H9 (cell line): ENCODE results near the gene GPR82. TPM values are rescaled to one million over a fixed set of nuclear protein-coding genes. Genes with fewer than 3 reads are reported as not detected.

Experiments used
- DNase-seq: peaks from one replicate; pipeline ENCODE4 v3.0.0-alpha.2; 2017
- H2AFZ ChIP-seq: one replicate; pipeline ENCODE4 v1.6.1; 2013; ENCODE audit warnings: mild to moderate bottlenecking, low read length, control low read depth, moderate library complexity
- H2AK5ac ChIP-seq: 2 replicates; pipeline ENCODE4 v1.6.1; 2013; ENCODE audit warnings: low read length, control low read depth, mixed read lengths; ENCODE audit not compliant: insufficient read length
- H2BK120ac ChIP-seq: one replicate; pipeline ENCODE4 v1.6.1; 2013; ENCODE audit warnings: low read depth, mild to moderate bottlenecking, low read length, control low read depth, inconsistent platforms; ENCODE audit not compliant: poor library complexity, severe bottlenecking
- H2BK12ac ChIP-seq: 2 replicates; pipeline ENCODE4 v1.6.1; 2013; ENCODE audit warnings: low read length, control low read depth, mixed read lengths, low read depth; ENCODE audit not compliant: insufficient read length
- H2BK15ac ChIP-seq: 2 replicates; pipeline ENCODE4 v1.6.1; 2013; ENCODE audit warnings: low read depth, low read length, control low read depth
- H2BK20ac ChIP-seq: one replicate; pipeline ENCODE4 v1.6.1; 2013; ENCODE audit warnings: low read depth, mild to moderate bottlenecking, low read length, control low read depth, inconsistent platforms; ENCODE audit not compliant: poor library complexity, severe bottlenecking
- H2BK5ac ChIP-seq: 2 replicates; pipeline ENCODE4 v1.6.1; 2013; ENCODE audit warnings: low read length, control low read depth, mixed read lengths; ENCODE audit not compliant: insufficient read length
- H3K14ac ChIP-seq: 2 replicates; pipeline ENCODE4 v1.6.1; 2013; ENCODE audit warnings: low read length, control low read depth; ENCODE audit not compliant: insufficient read depth
- H3K18ac ChIP-seq: 2 replicates; pipeline ENCODE4 v1.6.1; 2013; ENCODE audit warnings: low read depth, mild to moderate bottlenecking, mixed read lengths, low read length, control low read depth; ENCODE audit not compliant: insufficient read length
- H3K23ac ChIP-seq: 2 replicates; pipeline ENCODE4 v1.6.1; 2013; ENCODE audit warnings: low read length, control low read depth, mixed read lengths, low read depth; ENCODE audit not compliant: insufficient read length
- H3K23me2 ChIP-seq: 2 replicates; pipeline ENCODE4 v1.6.1; 2013; ENCODE audit warnings: low read depth, mild to moderate bottlenecking, mixed read lengths, low read length, control low read depth; ENCODE audit not compliant: insufficient read length, poor library complexity, severe bottlenecking
- H3K27ac ChIP-seq: 2 replicates; pipeline ENCODE4 v1.5.1; 2013; ENCODE audit warnings: low read length, control low read depth, mixed read lengths, low read depth; ENCODE audit not compliant: insufficient read length
- H3K27me3 ChIP-seq: 2 replicates; pipeline ENCODE4 v1.6.1; 2013; ENCODE audit warnings: low read length, control low read depth, inconsistent platforms; ENCODE audit not compliant: insufficient read depth
- H3K4ac ChIP-seq: 2 replicates; pipeline ENCODE4 v1.6.1; 2013; ENCODE audit warnings: low read depth, mild to moderate bottlenecking, control low read depth, inconsistent platforms, low read length, moderate library complexity
- H3K4me1 ChIP-seq: 2 replicates; pipeline ENCODE4 v1.6.1; 2013; ENCODE audit warnings: low read length, control low read depth, inconsistent platforms; ENCODE audit not compliant: insufficient read depth
- H3K4me2 ChIP-seq: 2 replicates; pipeline ENCODE4 v1.6.1; 2013; ENCODE audit warnings: low read length, control low read depth, mixed read lengths; ENCODE audit not compliant: insufficient read length, insufficient read depth
- H3K56ac ChIP-seq: 2 replicates; pipeline ENCODE4 v1.6.1; 2013; ENCODE audit warnings: low read depth, mild to moderate bottlenecking, mixed read lengths, low read length, control low read depth; ENCODE audit not compliant: insufficient read length
- H3K79me1 ChIP-seq: 2 replicates; pipeline ENCODE4 v1.6.1; 2013; ENCODE audit warnings: low read depth, mild to moderate bottlenecking, moderate library complexity, low read length, control low read depth, inconsistent platforms; ENCODE audit not compliant: insufficient read depth, poor library complexity, severe bottlenecking
- H3K79me2 ChIP-seq: 2 replicates; pipeline ENCODE4 v1.6.1; 2013; ENCODE audit warnings: low read length, control low read depth, inconsistent platforms; ENCODE audit not compliant: insufficient read depth
- H3K9ac ChIP-seq: 2 replicates; pipeline ENCODE4 v1.6.1; 2013; ENCODE audit warnings: low read length, control low read depth, mixed read lengths; ENCODE audit not compliant: insufficient read length; ENCODE audit errors: extremely low read depth
- H3K9me3 ChIP-seq: one replicate; pipeline ENCODE4 v1.6.1; 2013; ENCODE audit warnings: low read depth, low read length, inconsistent platforms; ENCODE audit not compliant: control insufficient read depth
- H3T11ph ChIP-seq: one replicate; pipeline ENCODE4 v1.6.1; 2013; ENCODE audit warnings: mild to moderate bottlenecking, low read length, control low read depth, inconsistent platforms
- H4K20me1 ChIP-seq: one replicate; pipeline ENCODE4 v1.6.1; 2013; ENCODE audit not compliant: control insufficient read depth, insufficient read length, insufficient read depth
- H4K5ac ChIP-seq: 2 replicates; pipeline ENCODE4 v1.6.1; 2013; ENCODE audit warnings: low read depth, mild to moderate bottlenecking, mixed read lengths, low read length, control low read depth; ENCODE audit not compliant: insufficient read length
- H4K8ac ChIP-seq: replicated peaks from 2 replicates; pipeline ENCODE4 v1.6.1; 2013; ENCODE audit warnings: low read length, control low read depth, mixed read lengths, low read depth; ENCODE audit not compliant: insufficient read length
- H4K91ac ChIP-seq: 2 replicates; pipeline ENCODE4 v1.6.1; 2013; ENCODE audit warnings: low read depth, mild to moderate bottlenecking, moderate library complexity, mixed read lengths, low read length, control low read depth; ENCODE audit not compliant: insufficient read length
- H3K27ac Mint-ChIP-seq, 3 experiments: 2 replicates in 2 of 3; 3 replicates in 1 of 3; pipeline ENCODE4 v1.8.0; 2020 to 2021; ENCODE audit warnings: mixed read lengths in 3 of 3, mild to moderate bottlenecking in 1 of 3, moderate library complexity in 1 of 3
- H3K27me3 Mint-ChIP-seq: 2 replicates; pipeline ENCODE4 v1.8.0; 2021; ENCODE audit warnings: low read depth, mild to moderate bottlenecking, moderate library complexity, mixed read lengths
- H3K36me3 Mint-ChIP-seq, 3 experiments: 2 replicates in 2 of 3; 3 replicates in 1 of 3; pipeline ENCODE4 v1.8.0; 2020 to 2021; ENCODE audit warnings: low read depth in 3 of 3, mixed read lengths in 3 of 3; ENCODE audit not compliant: insufficient read depth in 1 of 3
- H3K4me1 Mint-ChIP-seq, 2 experiments: 2 replicates each; pipeline ENCODE4 v1.8.0; 2020; ENCODE audit warnings: mixed read lengths in 2 of 2
- H3K4me3 Mint-ChIP-seq, 2 experiments: 2 replicates in 1 of 2; 3 replicates in 1 of 2; pipeline ENCODE4 v1.8.0; 2020 to 2021; ENCODE audit warnings: mild to moderate bottlenecking in 2 of 2, mixed read lengths in 2 of 2, moderate library complexity in 1 of 2
- H3K9me3 Mint-ChIP-seq, 2 experiments: 2 replicates in 1 of 2; 3 replicates in 1 of 2; pipeline ENCODE4 v1.8.0; 2020; ENCODE audit warnings: mild to moderate bottlenecking in 2 of 2, mixed read lengths in 2 of 2, moderate library complexity in 1 of 2
- WGBS: extraction: QIAGEN DNeasy Blood & Tissue Kit; methylation state at CpG from one replicate; pipeline ENCODE4 v1.1.7; 2013; ENCODE audit warnings: missing lambda C conversion rate, low lambda C conversion rate, mixed read lengths; ENCODE audit not compliant: insufficient read length; ENCODE audit errors: extremely low coverage; 5-methylcytosine and 5-hydroxymethylcytosine counted together
- total RNA-seq: library from RNA; stranded (reverse); gene quantifications from 2 replicates; pipeline ENCODE4 v1.2.1, GENCODE V29; 2021
- TF ChIP-seq, protein P1 (sequence below): fragments of 200-600 bp; sonication (generic); conservative IDR thresholded peaks from 3 replicates; pipeline ENCODE4 v1.8.0; 2021; ENCODE audit warnings: antibody characterized with exemption, mild to moderate bottlenecking

The GPR82 gene
- total RNA-seq, 1 experiment from 2014 or later: not detected

GRCh38 chrX:41732260-41732659, 8.3 kb downstream of the GPR82 start:
- Mint-ChIP-seq H3K27ac (peak overlapping the region in 2 of 3 experiments; percentile 67 to 80; a peak in 5 of 7 replicates), H3K4me3 (no peak overlapping the region), H3K4me1 (peaks cover 6 to 10% of the 10 kb centered on the region in 2 experiments; a peak in 3 of 4 replicates), H3K36me3 (peaks cover 0 to 4% (median 0%) of the 10 kb centered on the region in 3 experiments; a peak in 1 of 7 replicates), H3K9me3 (peaks cover 36% of the 10 kb centered on the region in 2 experiments), H3K27me3 (no peaks in the 10 kb centered on the region)
- Histone ChIP-seq H3K4ac (no peak overlapping the region), H3K56ac (no peak overlapping the region), H2AK5ac (no peak overlapping the region), H3K4me1 (no peaks in the 10 kb centered on the region; the same call in 1 of the 2 replicates), H3K23ac (no peak overlapping the region), H2BK5ac (no peak overlapping the region), H4K8ac (no peak overlapping the region), H3T11ph (no peak overlapping the region), H4K20me1 (no peaks in the 10 kb centered on the region), H2BK20ac (no peak overlapping the region), H3K4me2 (no peak overlapping the region), H3K79me2 (no peaks in the 10 kb centered on the region), H4K5ac (no peak overlapping the region), H4K91ac (no peak overlapping the region), H3K18ac (no peak overlapping the region), H3K27ac (no peak overlapping the region), H2BK12ac (no peak overlapping the region), H2BK120ac (no peak overlapping the region), H3K79me1 (no peaks in the 10 kb centered on the region), H3K9me3 (no peaks in the 10 kb centered on the region), H3K14ac (no peak overlapping the region), H2AFZ (no peak overlapping the region), H3K27me3 (no peaks in the 10 kb centered on the region), H3K23me2 (no peaks in the 10 kb centered on the region), H3K9ac (no peak overlapping the region), H2BK15ac (no peak overlapping the region)
- TF ChIP-seq, protein P1, sequence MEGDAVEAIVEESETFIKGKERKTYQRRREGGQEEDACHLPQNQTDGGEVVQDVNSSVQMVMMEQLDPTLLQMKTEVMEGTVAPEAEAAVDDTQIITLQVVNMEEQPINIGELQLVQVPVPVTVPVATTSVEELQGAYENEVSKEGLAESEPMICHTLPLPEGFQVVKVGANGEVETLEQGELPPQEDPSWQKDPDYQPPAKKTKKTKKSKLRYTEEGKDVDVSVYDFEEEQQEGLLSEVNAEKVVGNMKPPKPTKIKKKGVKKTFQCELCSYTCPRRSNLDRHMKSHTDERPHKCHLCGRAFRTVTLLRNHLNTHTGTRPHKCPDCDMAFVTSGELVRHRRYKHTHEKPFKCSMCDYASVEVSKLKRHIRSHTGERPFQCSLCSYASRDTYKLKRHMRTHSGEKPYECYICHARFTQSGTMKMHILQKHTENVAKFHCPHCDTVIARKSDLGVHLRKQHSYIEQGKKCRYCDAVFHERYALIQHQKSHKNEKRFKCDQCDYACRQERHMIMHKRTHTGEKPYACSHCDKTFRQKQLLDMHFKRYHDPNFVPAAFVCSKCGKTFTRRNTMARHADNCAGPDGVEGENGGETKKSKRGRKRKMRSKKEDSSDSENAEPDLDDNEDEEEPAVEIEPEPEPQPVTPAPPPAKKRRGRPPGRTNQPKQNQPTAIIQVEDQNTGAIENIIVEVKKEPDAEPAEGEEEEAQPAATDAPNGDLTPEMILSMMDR: no peak
- no peak for DNase-seq
- no CpG with 5 or more reads among the region's 2 CpGs for WGBS
